Measurements from ENCODE around the gene RRP12.
"Not testable (repeated sequence)": the region's sequence is repeated elsewhere in the genome, so short reads cannot be mapped to it uniquely, and the experiment has no call there.

RRP12 gene, protein sequence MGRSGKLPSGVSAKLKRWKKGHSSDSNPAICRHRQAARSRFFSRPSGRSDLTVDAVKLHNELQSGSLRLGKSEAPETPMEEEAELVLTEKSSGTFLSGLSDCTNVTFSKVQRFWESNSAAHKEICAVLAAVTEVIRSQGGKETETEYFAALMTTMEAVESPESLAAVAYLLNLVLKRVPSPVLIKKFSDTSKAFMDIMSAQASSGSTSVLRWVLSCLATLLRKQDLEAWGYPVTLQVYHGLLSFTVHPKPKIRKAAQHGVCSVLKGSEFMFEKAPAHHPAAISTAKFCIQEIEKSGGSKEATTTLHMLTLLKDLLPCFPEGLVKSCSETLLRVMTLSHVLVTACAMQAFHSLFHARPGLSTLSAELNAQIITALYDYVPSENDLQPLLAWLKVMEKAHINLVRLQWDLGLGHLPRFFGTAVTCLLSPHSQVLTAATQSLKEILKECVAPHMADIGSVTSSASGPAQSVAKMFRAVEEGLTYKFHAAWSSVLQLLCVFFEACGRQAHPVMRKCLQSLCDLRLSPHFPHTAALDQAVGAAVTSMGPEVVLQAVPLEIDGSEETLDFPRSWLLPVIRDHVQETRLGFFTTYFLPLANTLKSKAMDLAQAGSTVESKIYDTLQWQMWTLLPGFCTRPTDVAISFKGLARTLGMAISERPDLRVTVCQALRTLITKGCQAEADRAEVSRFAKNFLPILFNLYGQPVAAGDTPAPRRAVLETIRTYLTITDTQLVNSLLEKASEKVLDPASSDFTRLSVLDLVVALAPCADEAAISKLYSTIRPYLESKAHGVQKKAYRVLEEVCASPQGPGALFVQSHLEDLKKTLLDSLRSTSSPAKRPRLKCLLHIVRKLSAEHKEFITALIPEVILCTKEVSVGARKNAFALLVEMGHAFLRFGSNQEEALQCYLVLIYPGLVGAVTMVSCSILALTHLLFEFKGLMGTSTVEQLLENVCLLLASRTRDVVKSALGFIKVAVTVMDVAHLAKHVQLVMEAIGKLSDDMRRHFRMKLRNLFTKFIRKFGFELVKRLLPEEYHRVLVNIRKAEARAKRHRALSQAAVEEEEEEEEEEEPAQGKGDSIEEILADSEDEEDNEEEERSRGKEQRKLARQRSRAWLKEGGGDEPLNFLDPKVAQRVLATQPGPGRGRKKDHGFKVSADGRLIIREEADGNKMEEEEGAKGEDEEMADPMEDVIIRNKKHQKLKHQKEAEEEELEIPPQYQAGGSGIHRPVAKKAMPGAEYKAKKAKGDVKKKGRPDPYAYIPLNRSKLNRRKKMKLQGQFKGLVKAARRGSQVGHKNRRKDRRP (N-terminal part only)

DNA sequence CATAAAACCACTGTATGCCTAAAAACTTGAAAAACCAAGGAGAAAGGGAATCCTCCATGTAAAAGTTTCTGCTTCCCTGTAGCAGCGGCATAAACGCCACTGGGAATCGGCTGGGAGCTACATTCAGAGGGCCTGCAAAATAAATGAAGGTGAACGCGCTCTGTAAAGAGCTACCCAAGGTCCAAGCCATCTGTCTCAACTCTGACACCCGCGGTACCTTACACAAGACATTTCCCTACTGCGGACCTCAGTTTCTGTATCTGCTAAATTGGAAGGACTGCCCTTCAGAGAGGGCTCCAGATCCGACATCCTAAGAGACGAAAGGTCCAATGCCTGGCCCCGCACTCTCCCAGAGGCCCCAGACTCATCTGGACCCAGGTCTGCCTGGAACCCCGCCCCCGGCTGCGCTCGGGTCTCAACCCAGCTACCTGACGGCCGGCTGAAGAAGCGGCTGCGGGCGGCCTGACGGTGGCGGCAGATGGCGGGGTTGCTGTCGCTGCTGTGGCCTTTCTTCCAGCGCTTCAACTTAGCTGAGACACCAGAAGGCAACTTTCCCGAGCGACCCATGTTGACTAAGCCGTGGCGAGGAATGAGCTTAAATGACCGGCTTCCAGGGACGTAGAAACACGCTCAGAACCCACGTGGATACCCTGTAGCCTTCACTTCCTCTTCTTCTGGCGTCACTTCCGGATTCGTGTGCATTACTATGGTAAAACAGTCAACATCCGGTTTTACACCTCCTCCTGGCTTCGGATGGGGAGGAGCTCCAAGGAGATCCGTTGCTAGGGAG, at the start of gene RRP12:
TSS of gene RRP12 (minus strand) at position 676 of the 790 bp plus-strand sequence. CDS start at position 567, 109 bp downstream.
- peak; percentile 86 for DNase-seq

DNA sequence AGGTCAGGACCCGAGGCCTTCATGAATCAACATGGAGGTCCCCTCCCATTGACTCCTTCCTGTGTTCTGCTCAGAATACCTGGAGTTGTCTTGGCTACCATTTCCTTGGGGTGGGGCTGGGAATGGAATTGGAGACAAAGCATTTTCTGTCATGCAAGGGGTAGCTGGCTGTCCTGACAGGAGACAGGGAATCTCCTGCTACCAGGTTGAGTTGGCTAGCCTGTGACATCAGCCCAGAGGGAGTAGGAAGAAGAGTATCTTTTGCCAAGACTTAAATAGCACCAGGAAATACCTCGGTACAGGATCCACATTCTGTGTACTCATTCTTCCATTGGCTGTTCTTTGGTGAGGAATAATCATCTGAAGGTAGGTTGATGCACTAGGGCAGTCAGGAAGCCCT, 49.7 kb upstream of the RRP12 start:
- DNase-seq, result no peak

DNA sequence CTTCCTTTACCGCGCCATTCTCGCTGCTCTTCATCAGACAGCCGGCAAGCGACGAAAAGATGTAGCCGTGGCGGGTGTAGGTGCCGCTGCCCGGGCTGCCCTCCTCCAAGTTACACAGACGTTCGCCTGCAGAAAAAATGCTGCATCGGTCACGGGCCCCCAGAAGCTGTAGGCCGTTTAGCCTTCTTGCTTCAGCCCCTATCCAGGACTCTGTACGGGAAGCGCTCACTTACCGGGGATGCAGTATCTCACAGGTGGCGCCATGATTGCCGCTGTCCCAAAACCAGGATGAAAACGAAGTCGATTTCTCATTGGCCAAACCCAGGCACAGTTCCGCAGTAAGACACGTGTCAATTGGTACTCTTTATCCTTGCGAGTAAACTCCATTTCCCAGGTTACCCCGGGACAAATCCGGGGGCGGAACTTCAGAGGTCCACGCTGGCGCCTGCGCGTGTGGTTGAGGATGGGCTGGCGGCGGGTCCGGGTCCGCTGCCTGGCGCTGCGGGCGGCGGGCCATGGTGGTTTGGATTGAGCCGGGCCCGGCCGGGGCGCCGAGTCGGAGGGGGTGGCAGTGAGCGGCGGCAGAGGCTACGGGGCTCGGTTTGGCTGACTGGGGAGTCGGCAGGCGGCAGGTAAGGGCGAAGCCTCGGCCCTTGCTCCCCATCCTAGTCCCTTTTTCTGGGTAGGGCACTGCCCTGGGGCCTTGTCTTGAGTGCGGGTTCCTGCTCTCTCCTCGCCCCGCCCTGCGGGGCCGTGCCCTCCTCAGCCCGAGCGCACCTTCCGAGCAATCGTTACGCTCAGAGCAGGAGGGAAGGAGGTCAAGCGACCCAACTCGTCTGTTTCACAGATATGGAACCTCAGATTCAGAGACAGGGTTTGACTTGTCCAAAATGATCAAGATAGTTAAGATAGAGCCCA, 44.8 kb upstream of the RRP12 start, which contains the start of the genes EXOSC1 and ZDHHC16:
TSS of gene EXOSC1 (minus strand) at position 285 of the 918 bp plus-strand sequence. CDS start at position 264, 21 bp downstream.
TSS of gene ZDHHC16 (plus strand) at position 454 of the 918 bp plus-strand sequence. CDS start 5,501 bp downstream, outside the sequence.
- DNase-seq, result peak; percentile 90

DNA sequence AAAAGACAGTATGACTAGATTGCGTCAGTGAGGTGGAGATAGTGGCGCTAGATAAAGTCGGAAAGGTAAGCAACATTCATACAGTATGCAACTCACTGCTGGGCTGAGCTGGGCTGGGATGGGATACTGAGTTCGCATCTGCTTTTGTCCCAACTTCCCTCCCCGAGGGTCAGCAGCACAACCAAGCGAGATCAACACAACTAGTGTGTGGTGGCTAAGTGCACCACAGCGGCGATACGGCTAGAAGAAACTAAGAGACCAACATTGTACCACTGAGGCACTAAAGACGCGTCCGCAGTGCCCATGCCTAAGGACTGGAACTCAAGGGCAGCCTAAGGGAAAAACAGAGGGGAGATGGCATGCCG, 44.2 kb upstream of the RRP12 start:
- DNase-seq, result no peak

DNA sequence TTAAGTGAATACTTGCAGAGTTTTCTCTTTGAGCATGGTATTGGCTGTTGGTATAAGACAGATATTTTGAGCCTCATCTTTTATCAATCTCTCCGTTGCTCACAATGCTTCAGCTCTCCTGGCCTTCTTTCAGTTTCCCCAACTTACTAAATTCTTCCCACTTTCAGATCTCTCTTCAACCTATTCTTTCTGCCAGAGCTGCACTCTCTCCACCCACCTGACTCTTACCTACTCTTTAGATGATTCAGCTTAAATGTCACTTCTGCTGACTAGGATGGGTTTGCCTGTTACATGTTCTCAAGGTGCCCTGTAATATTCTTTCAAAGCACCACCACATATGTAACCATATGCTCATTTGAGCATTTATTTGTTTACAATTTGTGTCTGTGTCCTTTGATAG, 43.1 kb upstream of the RRP12 start:
- DNase-seq, result no peak

DNA sequence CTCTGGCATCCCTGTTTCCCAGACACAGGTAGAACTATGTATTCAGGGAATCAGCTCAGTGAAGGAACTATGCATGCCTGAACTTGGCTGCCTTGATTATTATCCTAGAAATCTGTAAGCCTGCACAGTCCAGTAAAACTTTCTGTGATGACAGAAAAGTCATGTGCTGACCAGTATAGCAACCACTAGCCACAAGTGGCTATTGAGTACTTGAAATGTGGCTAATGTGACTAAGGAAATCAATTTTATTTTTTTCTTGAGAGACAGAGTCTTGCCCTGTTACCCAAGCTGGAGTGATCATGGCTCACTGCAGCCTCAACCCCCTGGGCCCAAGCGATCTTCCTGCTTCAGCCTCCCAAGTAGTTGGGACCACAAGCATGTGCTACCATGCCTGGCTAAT, 41.1 kb upstream of the RRP12 start:
- DNase-seq, result no peak

DNA sequence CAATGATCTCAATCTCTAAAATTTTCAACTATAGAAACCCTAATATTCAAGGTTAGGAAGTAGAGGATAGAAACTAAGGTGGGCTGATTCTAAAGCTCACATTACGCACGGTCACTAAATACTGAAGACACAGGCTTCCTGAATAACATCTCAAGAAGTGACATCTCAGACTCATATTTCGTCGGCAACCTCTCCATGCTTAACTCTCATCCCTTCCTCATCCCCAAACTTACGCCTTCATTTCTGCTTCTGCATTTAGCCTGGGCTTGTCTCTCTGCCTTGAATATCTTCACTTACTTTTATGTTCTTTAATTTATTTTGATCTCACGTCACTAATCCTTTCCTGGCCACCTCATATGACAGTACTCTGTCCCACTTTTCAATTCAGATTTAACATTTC, 34.1 kb upstream of the RRP12 start:
- DNase-seq, result no peak

DNA sequence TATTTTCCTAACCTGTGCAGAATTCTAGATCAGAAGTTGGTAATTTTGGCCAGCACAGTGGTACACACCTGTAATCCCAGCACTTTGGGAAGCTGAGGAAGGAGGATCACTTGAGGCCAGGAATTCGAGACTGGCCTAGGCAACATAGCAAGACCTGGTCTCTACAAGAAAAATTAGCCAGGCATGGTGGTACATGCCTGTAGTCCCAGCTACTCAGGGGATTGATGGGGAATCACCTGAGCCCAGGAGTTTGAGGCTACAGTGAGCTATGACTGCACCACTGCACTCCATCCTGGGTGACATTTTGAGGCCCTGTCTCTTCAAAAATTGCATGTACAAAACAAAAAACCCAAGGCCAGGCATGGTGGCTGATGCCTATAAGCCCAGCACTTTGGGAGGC, 33.4 kb upstream of the RRP12 start:
- DNase-seq, result no peak

DNA sequence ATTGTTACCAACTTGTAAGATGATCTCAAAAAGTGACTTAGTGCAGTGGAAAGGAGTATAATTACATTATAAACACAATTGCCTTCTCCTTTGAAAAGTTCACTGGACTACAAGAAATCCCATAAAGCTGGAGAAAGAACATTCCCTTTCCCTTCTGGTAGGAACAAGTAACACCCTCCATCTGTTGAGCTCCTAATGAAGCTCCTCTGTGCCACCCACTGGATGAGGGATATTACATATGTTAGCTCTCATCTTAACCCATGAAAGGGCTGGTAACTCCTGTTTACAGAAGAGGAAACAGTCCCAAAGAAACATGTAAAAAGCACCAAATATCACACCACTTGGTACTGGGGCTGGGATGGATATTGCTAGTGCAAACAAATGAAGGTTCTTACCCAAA, 32.9 kb upstream of the RRP12 start:
- DNase-seq, result no peak

DNA sequence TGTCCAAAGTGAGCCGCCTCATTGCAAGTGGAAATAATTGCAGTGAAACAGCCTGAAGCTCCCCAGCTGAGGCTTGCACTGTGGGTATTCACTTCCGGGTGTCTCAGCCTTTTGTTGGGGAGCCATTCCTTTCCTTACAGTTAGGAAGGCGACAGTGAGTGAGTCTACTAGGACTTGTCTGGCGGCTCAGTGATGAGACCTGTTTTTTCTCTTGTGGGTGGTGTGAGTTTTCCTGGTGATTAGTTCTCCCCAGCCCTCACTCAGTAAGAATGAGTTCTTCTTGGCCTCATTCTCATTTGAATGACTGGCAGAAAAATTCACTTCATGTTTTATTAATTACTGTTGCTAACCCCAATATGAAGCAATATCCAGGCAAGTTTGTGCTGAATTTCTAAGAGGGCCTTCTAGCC, 27.4 kb upstream of the RRP12 start:
- DNase-seq, result no peak

DNA sequence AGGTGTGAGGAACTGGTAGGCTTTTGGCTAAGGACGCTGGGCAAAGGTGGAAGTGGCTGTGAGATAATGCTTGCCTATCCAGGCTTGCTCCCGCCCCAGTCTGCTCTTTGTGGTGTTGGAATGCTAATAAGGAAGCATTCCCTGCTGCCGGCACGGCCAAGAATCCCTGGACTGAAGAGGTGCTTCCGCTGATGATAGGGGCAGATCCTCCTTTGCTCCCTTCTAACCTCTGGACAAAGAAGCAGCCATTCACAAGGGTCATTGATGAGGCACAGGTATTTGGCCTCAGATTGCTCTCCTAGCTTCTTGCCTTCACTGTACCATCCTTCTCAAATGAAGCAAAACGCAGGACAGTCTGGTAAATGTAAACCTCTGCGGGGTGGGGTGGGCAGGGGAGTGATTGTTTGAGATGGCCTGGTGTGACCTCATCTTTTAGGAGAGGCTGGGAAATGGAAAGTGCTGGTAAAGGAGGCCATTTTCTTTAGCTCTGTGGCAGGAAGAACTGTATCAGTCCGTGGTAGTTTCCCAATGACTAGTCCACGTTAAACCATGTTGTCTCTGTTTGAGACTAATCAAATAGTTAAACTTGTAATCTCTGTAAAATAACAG, 26.5 kb upstream of the RRP12 start:
- no peak for DNase-seq

DNA sequence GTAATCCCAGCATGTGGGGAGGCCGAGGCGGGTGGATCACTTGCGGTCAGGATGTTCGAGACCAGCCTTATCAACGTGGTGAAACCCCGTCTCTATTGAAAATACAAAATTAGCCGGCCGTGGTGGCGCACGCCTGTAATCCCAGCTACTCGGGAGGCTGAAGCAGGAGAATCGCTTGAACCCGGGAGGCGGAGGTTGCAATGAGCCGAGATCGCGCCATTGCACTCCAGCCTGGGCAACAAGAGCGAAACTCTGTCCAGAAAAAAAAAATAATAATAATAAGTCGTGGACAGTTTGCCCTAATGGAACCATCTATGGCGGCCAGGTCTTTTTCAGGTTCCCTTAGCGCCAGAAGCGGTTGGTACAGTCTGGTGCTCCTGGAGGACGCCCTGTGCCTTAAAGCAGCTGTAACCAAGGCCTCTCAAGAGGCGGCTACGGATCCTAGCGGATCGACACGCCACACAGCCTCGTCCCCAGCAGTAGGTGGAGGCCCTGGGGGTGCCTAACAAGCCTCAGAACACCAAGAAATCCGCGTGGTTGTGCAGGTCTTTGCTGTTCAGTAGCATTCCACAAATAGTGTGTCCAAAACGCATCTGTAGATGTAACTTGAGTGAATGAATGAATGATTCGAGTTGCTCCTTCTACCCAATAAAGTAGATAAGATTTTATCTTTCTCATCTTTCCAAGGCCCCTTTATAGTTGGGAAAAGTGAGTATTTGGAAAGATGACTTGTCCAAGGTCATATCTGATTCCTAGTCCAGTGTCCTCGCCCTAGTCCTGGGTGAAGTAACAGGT, 25.8 kb upstream of the RRP12 start:
- peak; percentile 5 for DNase-seq

DNA sequence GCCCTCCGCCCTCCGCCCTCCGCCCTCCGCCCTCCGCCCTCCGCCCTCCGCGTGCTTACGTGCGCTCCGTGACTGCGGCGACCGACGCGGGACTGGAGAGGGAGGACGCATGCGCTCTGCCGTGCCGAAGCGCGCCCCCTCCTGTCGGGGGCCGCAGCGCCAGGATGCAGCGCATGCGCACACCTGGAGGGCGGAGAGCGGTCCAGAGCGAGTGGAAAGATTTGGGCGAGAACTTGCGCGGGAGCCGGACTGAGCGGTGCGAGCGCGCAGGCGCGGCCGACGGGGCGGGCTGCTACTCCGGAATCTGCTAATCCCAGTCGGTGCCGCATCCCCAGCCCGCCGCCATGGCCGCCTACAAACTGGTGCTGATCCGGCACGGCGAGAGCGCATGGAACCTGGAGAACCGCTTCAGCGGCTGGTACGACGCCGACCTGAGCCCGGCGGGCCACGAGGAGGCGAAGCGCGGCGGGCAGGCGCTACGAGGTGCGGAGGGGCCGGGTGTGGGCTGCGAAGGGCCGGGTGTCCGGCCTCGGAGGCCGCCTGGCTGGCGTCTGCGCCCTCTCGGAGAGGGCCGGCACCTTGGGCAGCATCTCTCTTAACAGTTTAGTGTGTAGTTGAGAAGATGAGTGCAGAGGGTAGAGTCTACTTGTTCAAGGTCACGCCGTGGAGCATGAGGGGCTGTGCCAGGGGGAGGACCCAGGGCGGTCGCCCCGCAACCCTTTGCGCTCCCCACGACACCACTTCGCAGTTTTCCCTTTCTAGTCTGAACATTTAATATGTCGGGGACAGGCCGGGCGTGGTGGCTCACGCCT, 25.0 kb upstream of the RRP12 start, which contains the start of gene PGAM1:
TSS of gene PGAM1 (plus strand) at position 228 of the 812 bp plus-strand sequence. CDS start at position 345, 117 bp downstream.
- peak; percentile 91 for DNase-seq

DNA sequence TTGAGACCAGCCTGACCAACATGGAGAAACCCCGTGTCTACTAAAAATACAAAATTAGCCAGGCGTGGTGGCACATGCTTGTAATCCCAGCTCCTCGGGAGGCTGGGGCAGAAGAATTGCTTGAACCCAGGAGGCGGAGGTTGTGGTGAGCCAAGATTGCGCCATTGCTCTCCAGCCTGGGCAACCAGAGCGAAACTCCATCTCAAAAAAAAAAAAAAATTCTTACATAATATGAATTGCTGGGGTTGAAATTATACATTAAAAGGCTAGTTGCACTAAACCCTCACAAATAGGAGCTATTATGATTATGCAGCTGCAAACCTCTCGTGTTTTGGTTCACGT, 22.6 kb upstream of the RRP12 start:
- DNase-seq, result not testable (repeated sequence)

DNA sequence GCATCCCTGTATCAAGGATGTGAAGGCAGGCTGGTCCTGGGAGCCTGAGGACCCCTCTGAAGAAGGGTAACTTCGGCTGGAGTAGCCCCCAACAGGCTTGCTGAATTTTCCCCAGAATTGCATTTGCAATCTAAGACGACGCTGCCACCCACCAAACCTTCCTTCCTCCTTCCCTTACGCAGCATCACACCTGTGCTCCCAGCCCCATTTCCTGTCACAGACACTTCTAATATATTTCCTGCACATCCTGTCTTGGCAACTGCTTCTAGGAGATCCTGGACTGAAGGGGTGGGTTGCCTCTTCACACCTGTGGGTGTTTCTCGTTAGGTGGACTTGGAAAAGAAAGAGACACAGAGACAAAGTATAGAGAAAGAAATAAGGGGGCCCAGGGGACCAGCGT, 15.4 kb upstream of the RRP12 start:
- DNase-seq, result no peak

DNA sequence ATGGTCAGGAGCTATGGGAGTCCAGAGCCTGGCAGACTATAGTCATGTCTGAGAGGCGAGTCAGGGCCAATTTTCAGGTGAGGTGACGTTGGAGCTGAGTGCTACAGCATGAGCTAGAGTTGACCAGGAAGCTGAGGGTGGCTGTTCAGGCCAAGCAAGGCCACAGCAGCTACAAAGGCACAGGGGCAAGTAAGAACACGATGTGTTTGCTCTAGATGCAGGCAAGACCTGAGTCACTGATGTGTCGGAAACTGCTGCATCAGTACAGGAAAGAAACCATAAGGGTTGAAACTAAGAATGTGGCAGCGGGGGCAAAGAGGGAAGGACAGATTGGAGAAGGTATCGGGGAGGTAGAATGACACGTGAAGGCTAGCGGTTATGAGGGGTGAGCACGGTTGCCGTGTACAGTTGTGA, 11.8 kb upstream of the RRP12 start:
- DNase-seq, result no peak

DNA sequence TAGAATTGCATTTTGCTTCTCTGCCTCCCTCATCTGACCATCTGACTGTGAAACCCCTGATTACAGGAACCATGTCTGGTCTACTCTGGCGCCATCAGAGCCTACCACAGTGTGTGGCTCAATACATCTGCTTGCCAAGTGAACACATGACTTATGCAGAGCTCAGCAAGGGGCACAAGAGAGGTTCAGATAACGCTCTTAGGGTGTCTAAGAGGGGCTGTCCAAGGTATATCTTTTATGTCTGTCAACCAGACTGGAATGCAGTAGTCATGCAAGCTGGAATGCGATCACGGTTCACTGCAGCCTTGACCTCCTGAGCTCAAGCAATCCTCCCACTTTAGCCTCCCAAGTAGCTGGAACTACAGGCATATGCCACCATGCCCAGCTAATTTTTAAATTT, 10.3 kb upstream of the RRP12 start:
- DNase-seq, result no peak

DNA sequence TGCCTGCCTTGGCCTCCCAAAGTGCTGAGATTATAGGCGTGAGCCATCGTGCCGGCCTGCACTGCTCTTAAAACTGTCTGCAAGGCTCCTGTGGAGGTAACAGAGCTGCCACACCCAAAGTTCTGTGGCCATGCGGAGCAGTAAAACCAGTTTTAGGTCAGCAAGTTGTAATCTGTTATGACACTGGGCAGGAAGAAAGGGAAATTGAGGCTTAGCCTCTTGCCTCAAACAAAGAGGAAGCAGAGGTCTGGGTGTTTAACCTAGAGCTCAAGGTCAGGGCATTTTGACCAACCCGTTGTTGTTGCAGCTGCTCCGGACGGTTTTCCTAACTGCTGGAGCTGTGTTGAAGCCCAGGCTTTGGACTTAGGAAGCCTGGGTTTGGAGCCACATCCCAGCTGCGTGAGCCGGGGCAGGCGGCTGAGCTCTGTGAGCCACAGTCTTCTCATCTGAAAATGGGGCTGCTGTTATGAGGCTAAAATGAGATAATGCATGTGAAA, 7.4 kb upstream of the RRP12 start:
- no peak for DNase-seq

DNA sequence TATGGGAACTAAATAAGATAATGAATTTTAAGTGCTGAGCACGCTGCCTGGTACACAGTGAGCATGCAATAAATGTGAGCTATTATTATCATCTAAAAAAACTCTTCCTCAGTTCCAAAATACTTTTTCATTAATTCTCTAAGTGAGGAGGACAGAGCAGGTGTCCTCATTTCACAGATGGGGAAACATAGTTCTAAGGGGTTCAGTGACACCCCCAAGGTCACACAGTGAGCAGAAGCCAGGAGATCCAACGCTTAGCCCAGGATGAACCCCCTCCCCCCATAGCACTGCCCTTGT, 6.8 kb upstream of the RRP12 start:
- no peak for DNase-seq
